ENCODE data around the gene PPA1. TPM values are rescaled to one million over a fixed set of nuclear protein-coding genes. Genes with fewer than 3 reads are reported as not detected.
A peak's percentile ranks its signal among the peaks of the same experiment; 100 is the strongest.

Gene PPA1
- total and polyA plus RNA-seq, 2 donors (not counting 1 experiment from before 2014, with no cell fraction given), result 28.6 to 40.6 TPM

DNA sequence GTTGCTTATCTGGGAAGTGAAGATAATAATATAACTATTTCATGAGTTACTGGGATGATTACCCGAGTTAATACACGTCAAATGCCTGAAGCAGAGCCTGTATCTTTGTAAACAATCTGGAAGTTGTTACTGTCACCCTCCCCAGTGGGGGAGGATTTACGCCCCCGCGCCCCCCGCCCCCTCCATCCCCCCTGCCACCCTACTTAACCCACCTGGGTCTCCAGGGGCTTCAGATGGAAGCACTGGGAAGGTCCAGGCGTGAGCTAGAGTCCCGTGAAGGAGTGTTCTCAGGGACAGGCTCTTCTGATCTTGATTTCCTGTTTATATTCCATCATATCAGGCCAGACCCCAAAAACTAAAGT lies 691 bp upstream of the PPA1 start:
- no peaks in the 10 kb centered on the region for H3K27me3 Mint-ChIP-seq
- DNase-seq (no peak), ATAC-seq (ENCODE audit: low read depth) (no peak)
- H3K27me3 ChIP-seq (replicated peaks in 1 of 4; ENCODE audit: control extremely low read depth in 1 of 4, control insufficient read depth in 3 of 4, insufficient read depth in 4 of 4, low read length in 3 of 4), result no peaks in the 10 kb centered on the region
- peak overlapping the region; percentile 83 for H2AFZ ChIP-seq (ENCODE audit: insufficient read depth, low read depth, low read length, poor library complexity, severe bottlenecking)
- H3K4me2 ChIP-seq (replicated peaks; ENCODE audit: low read depth, low read length, poor library complexity, severe bottlenecking), result peak overlapping the region; percentile 83
- peak overlapping the region; percentile 92 for H3K4me3 Mint-ChIP-seq
- peaks cover 13% of the 10 kb centered on the region for H3K4me1 Mint-ChIP-seq
- H3K9me3 Mint-ChIP-seq (ENCODE audit: insufficient read depth), result no peaks in the 10 kb centered on the region
- no peaks in the 10 kb centered on the region for H3K36me3 ChIP-seq (replicated peaks in 1 of 2; ENCODE audit: control extremely low read depth in 1 of 2, control insufficient read depth in 1 of 2, extremely low read depth in 1 of 2, insufficient read depth in 2 of 2, low read length in 1 of 2)
- peak overlapping the region; percentile 66 for H3K9ac ChIP-seq (ENCODE audit: low read length)
- H3K4me1 ChIP-seq (ENCODE audit: control insufficient read depth in 2 of 2, insufficient read depth in 2 of 2, low read length in 2 of 2), result peaks cover 7 to 18% of the 10 kb centered on the region in 2 donors
- intact Hi-C loops (cut with micrococcal nuclease), result loop anchor here (1.0 to 5.0 kb wide), 11 partner anchors 13 to 653 kb away; partner anchors contain the start of genes EIF4EBP2, LRRC20, PCBD1 and SAR1A
- TF ChIP-seq, protein P1, sequence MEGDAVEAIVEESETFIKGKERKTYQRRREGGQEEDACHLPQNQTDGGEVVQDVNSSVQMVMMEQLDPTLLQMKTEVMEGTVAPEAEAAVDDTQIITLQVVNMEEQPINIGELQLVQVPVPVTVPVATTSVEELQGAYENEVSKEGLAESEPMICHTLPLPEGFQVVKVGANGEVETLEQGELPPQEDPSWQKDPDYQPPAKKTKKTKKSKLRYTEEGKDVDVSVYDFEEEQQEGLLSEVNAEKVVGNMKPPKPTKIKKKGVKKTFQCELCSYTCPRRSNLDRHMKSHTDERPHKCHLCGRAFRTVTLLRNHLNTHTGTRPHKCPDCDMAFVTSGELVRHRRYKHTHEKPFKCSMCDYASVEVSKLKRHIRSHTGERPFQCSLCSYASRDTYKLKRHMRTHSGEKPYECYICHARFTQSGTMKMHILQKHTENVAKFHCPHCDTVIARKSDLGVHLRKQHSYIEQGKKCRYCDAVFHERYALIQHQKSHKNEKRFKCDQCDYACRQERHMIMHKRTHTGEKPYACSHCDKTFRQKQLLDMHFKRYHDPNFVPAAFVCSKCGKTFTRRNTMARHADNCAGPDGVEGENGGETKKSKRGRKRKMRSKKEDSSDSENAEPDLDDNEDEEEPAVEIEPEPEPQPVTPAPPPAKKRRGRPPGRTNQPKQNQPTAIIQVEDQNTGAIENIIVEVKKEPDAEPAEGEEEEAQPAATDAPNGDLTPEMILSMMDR (IDR thresholded peaks at IDR 0.05), result peak; percentile 1
- no peak for TF ChIP-seq EZH2 (IDR thresholded peaks at IDR 0.05; ENCODE audit: borderline replicate concordance, insufficient read depth, low read depth, low read length, poor library complexity, severe bottlenecking)
- H3K27ac Mint-ChIP-seq, result peak overlapping the region; percentile 93
- H3K4me3 ChIP-seq (ENCODE audit: control extremely low read depth in 1 of 5, extremely low read depth in 1 of 5, insufficient read depth in 1 of 5, low read depth in 2 of 5, low read length in 4 of 5), result peak overlapping the region in 4 of 5 experiments; percentile 67 to 88 (median 83)
- H4K20me1 ChIP-seq (ENCODE audit: control insufficient read depth, insufficient read depth, low read length, poor library complexity, severe bottlenecking), result no peaks in the 10 kb centered on the region
- ChIA-PET POLR2A (no interaction called here), CTCF (interaction anchor here (1.2 to 19.0 kb wide), 5 partner anchors 11 to 170 kb away, joined by 4 to 778 read pairs (median 11); partner anchors contain the start of genes EIF4EBP2 and TYSND1)
- no peaks in the 10 kb centered on the region for H3K9me3 ChIP-seq (ENCODE audit: control extremely low read depth in 1 of 3, control insufficient read depth in 2 of 3, insufficient read depth in 1 of 3, low read length in 2 of 3)
- H3K27ac ChIP-seq (ENCODE audit: low read length in 2 of 2), result peak overlapping the region; percentile 75 to 77
- peaks cover 23% of the 10 kb centered on the region for H3K79me2 ChIP-seq (ENCODE audit: control insufficient read depth, insufficient read depth, low read length)
- 10% methylated on average over 2 of the region's 8 CpGs for WGBS (ENCODE audit: insufficient coverage)

GRCh38 chr10:70232859-70233108 lies 445 bp downstream of the PPA1 start:
- Histone ChIP-seq H2AFZ (ENCODE audit: insufficient read depth, low read depth, low read length, poor library complexity, severe bottlenecking) (peak overlapping the region; percentile 83), H3K27ac (ENCODE audit: low read length in 2 of 2) (peak overlapping the region; percentile 4 to 56), H3K4me3 (ENCODE audit: control extremely low read depth in 1 of 5, extremely low read depth in 1 of 5, insufficient read depth in 1 of 5, low read depth in 2 of 5, low read length in 4 of 5) (peak overlapping the region; percentile 45 to 95 (median 87)), H3K9me3 (ENCODE audit: control extremely low read depth in 1 of 3, control insufficient read depth in 2 of 3, insufficient read depth in 1 of 3, low read length in 2 of 3) (no peaks in the 10 kb centered on the region), H3K36me3 (replicated peaks in 1 of 2; ENCODE audit: control extremely low read depth in 1 of 2, control insufficient read depth in 1 of 2, extremely low read depth in 1 of 2, insufficient read depth in 2 of 2, low read length in 1 of 2) (peaks cover 0 to 4% of the 10 kb centered on the region in 2 experiments), H3K4me2 (replicated peaks; ENCODE audit: low read depth, low read length, poor library complexity, severe bottlenecking) (peak overlapping the region; percentile 83), H3K27me3 (replicated peaks in 1 of 4; ENCODE audit: control extremely low read depth in 1 of 4, control insufficient read depth in 3 of 4, insufficient read depth in 4 of 4, low read length in 3 of 4) (no peaks in the 10 kb centered on the region), H3K4me1 (ENCODE audit: control insufficient read depth in 2 of 2, insufficient read depth in 2 of 2, low read length in 2 of 2) (peaks cover 7 to 18% of the 10 kb centered on the region in 2 donors), H4K20me1 (ENCODE audit: control insufficient read depth, insufficient read depth, low read length, poor library complexity, severe bottlenecking) (no peaks in the 10 kb centered on the region), H3K79me2 (ENCODE audit: control insufficient read depth, insufficient read depth, low read length) (peaks cover 26% of the 10 kb centered on the region), H3K9ac (ENCODE audit: low read length) (peak overlapping the region; percentile 66)
- Mint-ChIP-seq H3K9me3 (ENCODE audit: insufficient read depth) (no peaks in the 10 kb centered on the region), H3K27me3 (no peaks in the 10 kb centered on the region), H3K4me1 (peaks cover 13% of the 10 kb centered on the region), H3K27ac (peak overlapping the region; percentile 79), H3K4me3 (peak overlapping the region; percentile 92)
- WGBS (ENCODE audit: insufficient coverage), result 2% methylated on average over 14 of the region's 18 CpGs
- ChIA-PET POLR2A (interaction anchor here (1.0 to 1.4 kb wide), 3 partner anchors 12 to 87 kb away, joined by 5 to 10 read pairs (median 6); partner anchors contain the start of gene SAR1A), CTCF (interaction anchor here (0.7 to 19.0 kb wide), 7 partner anchors 10 to 171 kb away, joined by 3 to 778 read pairs (median 7); partner anchors contain the start of genes EIF4EBP2 and TYSND1)
- intact Hi-C loops (cut with micrococcal nuclease), result loop anchor here (1.0 to 5.0 kb wide), 11 partner anchors 11 to 655 kb away; partner anchors contain the start of genes EIF4EBP2, LRRC20, PCBD1 and SAR1A
- TF ChIP-seq EZH2 (IDR thresholded peaks at IDR 0.05; ENCODE audit: borderline replicate concordance, insufficient read depth, low read depth, low read length, poor library complexity, severe bottlenecking), result no peak
- TF ChIP-seq, protein P1 (IDR thresholded peaks at IDR 0.05), result no peak
- DNase-seq, result no peak
- ATAC-seq (ENCODE audit: low read depth), result no peak

All from B cell (primary cell).